ENCODE measurements around the gene ANK2. TPM values are rescaled to one million over a fixed set of nuclear protein-coding genes. Genes with fewer than 3 reads are reported as not detected.

Gene ANK2
- total RNA-seq, 1 experiment from 2014 or later, result 5.6 TPM

GRCh38 chr4:113368056-113368455 is 318.6 kb downstream of the ANK2 start:
- intact Hi-C loops (cut with micrococcal nuclease), result no loop called here
- Histone ChIP-seq H3K9me2 (ENCODE audit: insufficient read depth) (no peaks in the 10 kb centered on the region), H4K20me1 (ENCODE audit: insufficient read depth) (no peaks in the 10 kb centered on the region), H3K4me1 (ENCODE audit: control insufficient read depth in 1 of 2, insufficient read depth in 2 of 2, low read length in 2 of 2) (no peaks in the 10 kb centered on the region), H2AFZ (ENCODE audit: low read depth, low read length, poor library complexity, severe bottlenecking) (no peak overlapping the region), H3K27ac (ENCODE audit: low read depth, low read length) (no peak overlapping the region), H3K36me3 (ENCODE audit: control insufficient read depth in 1 of 2, insufficient read depth in 2 of 2, low read length in 2 of 2) (no peaks in the 10 kb centered on the region), H3K9me3 (ENCODE audit: control insufficient read depth in 1 of 2, insufficient read depth in 1 of 2, low read depth in 1 of 2, low read length in 2 of 2) (no peaks in the 10 kb centered on the region), H3K79me2 (ENCODE audit: insufficient read depth, low read length) (no peaks in the 10 kb centered on the region), H3K9ac (ENCODE audit: low read length) (no peak overlapping the region), H3K4me2 (ENCODE audit: low read length) (no peak overlapping the region), H3K4me3 (replicated peaks in 1 of 2; ENCODE audit: low read depth in 1 of 2, low read length in 2 of 2) (no peak overlapping the region), H3K27me3 (ENCODE audit: insufficient read depth, low read length) (no peaks in the 10 kb centered on the region)
- ChIA-PET RAD21 (ENCODE audit: low non-redundant PET in 1 of 2, low total read pairs in 2 of 2, uncharacterized antibody in 2 of 2, unreplicated experiment in 2 of 2) (no interaction called here), POLR2A (no interaction called here), CTCF (no interaction called here)
- DNase-seq (ENCODE audit: low read depth, low spot score) (no peak), ATAC-seq (no peak)
- TF ChIP-seq CBX3 (IDR thresholded peaks at IDR 0.05; ENCODE audit: low read depth), result no peak
- BruUV-seq (replicated peaks), result no TSS peak

GRCh38 chr4:113371111-113371510 is 321.7 kb downstream of the ANK2 start:
- RAD21 ChIA-PET (ENCODE audit: low non-redundant PET in 1 of 2, low total read pairs in 2 of 2, uncharacterized antibody in 2 of 2, unreplicated experiment in 2 of 2), result no interaction called here

More at GRCh38 chr4:113371111-113371510, 321.7 kb downstream of the ANK2 start:
- TF ChIP-seq CTCF (IDR thresholded peaks at IDR 0.05 in 2 of 3, conservative IDR thresholded peaks at IDR 0.05 in 1 of 3; ENCODE audit: borderline replicate concordance in 1 of 3, insufficient read depth in 1 of 3, low read depth in 2 of 3, low read length in 2 of 3), result no peak
- no peak for TF ChIP-seq SP1 (IDR thresholded peaks at IDR 0.05; ENCODE audit: low read depth)
- no peak for TF ChIP-seq POLR2AphosphoS5 (IDR thresholded peaks at IDR 0.05; ENCODE audit: low read depth, low read length)
- TF ChIP-seq SIN3A (IDR thresholded peaks at IDR 0.05; ENCODE audit: low read depth), result no peak
- TF ChIP-seq ATF3 (IDR thresholded peaks at IDR 0.05), result no peak
- TF ChIP-seq SRF (IDR thresholded peaks at IDR 0.05; ENCODE audit: low read depth), result no peak
- TF ChIP-seq EGR1 (IDR thresholded peaks at IDR 0.05; ENCODE audit: low read depth), result no peak
- no peak for TF ChIP-seq ZNF274 (IDR thresholded peaks at IDR 0.05; ENCODE audit: low read depth, low read length)
- no peak for TF ChIP-seq RAD21 (IDR thresholded peaks at IDR 0.05; ENCODE audit: low read depth)
- TF ChIP-seq TCF7L2 (IDR thresholded peaks at IDR 0.05; ENCODE audit: borderline replicate concordance, extremely low read depth, insufficient read depth, insufficient read length), result no peak
- no peak for TF ChIP-seq JUND (IDR thresholded peaks at IDR 0.05)
- CTCF ChIA-PET, result no interaction called here
- DNase-seq (ENCODE audit: low read depth, low spot score), result no peak
- no peaks in the 10 kb centered on the region for H3K36me3 ChIP-seq (ENCODE audit: control insufficient read depth in 1 of 2, insufficient read depth in 2 of 2, low read length in 2 of 2)
- H3K9me3 ChIP-seq (ENCODE audit: control insufficient read depth in 1 of 2, insufficient read depth in 1 of 2, low read depth in 1 of 2, low read length in 2 of 2), result no peaks in the 10 kb centered on the region
- H3K9me2 ChIP-seq (ENCODE audit: insufficient read depth), result no peaks in the 10 kb centered on the region
- no peak overlapping the region for H2AFZ ChIP-seq (ENCODE audit: low read depth, low read length, poor library complexity, severe bottlenecking)
- no peak overlapping the region for H3K4me3 ChIP-seq (replicated peaks in 1 of 2; ENCODE audit: low read depth in 1 of 2, low read length in 2 of 2)
- intact Hi-C loops (cut with micrococcal nuclease), result no loop called here
- H3K4me2 ChIP-seq (ENCODE audit: low read length), result no peak overlapping the region
- H4K20me1 ChIP-seq (ENCODE audit: insufficient read depth), result no peaks in the 10 kb centered on the region
- POLR2A ChIA-PET, result interaction anchor here (1.2 kb wide), 1 partner anchor 8 kb away, joined by 3 read pairs; no protein-coding TSS in a partner anchor
- ATAC-seq, result no peak
- no peaks in the 10 kb centered on the region for H3K27me3 ChIP-seq (ENCODE audit: insufficient read depth, low read length)
- no TSS peak for BruUV-seq (replicated peaks)
- no peak overlapping the region for H3K9ac ChIP-seq (ENCODE audit: low read length)
- H3K4me1 ChIP-seq (ENCODE audit: control insufficient read depth in 1 of 2, insufficient read depth in 2 of 2, low read length in 2 of 2), result no peaks in the 10 kb centered on the region
- no peak overlapping the region for H3K27ac ChIP-seq (ENCODE audit: low read depth, low read length)
- H3K79me2 ChIP-seq (ENCODE audit: insufficient read depth, low read length), result no peaks in the 10 kb centered on the region
